ENCODE data around the gene NOTCH2NLA. TPM values are rescaled to one million over a fixed set of nuclear protein-coding genes. Genes with fewer than 3 reads are reported as not detected.
"Not testable (repeated sequence)": the region's sequence is repeated elsewhere in the genome, so short reads cannot be mapped to it uniquely, and the experiment has no call there.

Gene NOTCH2NLA
- total RNA-seq, 1 experiment from 2014 or later = 45.8 TPM

DNA sequence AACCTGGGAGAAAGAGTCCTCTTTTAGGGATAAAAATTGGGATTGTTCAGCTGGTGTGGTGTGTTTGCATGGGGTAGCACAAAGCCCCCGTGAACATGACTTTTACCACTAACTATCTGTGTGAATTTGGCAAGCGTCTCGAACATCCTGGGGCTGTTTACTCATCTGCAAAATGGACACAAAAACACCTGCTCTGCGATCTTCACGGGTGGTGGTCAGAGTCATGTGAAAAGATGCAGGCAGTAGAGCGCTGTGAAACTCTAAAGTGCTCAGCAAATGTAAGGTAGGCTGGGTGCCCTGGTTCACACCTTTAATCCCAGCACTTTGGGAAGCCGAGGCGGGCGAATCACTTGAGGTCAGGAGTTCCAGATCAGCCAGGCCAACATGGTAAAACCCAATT lies 41.3 kb upstream of the NOTCH2NLA start:
- intact Hi-C loops (cut with micrococcal nuclease; ENCODE audit: unreplicated experiment); CTCF ChIA-PET: not testable (repeated sequence)

DNA sequence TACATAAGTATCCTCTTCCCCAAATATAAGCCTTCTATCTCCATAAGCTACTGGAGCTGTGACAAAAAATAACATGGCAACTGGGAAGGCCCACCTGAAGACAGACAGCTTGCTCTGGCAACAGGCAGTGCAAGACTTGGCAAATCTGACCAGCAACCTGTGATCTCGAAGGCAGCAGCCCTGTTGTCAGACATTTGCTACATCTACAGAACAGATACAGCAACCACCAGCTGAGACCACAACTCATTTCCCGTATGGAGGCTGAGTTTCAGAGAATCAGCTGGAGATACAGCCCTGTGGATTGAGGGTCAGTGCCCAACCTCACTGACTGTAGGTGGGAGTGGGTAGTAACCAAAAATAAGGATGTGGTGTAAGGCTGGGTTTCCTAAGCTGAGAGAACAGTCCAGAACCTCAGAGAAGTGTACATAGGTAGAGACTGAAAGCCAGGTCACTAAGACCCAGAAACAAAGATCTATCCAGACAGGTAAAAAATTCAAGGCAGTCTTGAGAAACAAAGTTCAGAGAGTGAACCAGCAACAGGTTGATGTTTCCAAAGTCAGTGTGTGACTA lies 37.4 kb upstream of the NOTCH2NLA start:
- intact Hi-C loops (cut with micrococcal nuclease; ENCODE audit: unreplicated experiment); H3K27me3 ChIP-seq (ENCODE audit: insufficient read depth, low read depth); H3K79me2 ChIP-seq (ENCODE audit: low read depth); H3K4me1 ChIP-seq (replicated peaks; ENCODE audit: insufficient read depth); H3K4me3 ChIP-seq; H3F3A ChIP-seq (ENCODE audit: insufficient read depth, low read depth); H3K9me2 ChIP-seq (ENCODE audit: insufficient read depth); POLR2A ChIA-PET (ENCODE audit: unreplicated experiment); DNase-seq; H3K36me3 ChIP-seq (ENCODE audit: low read depth); H2AFZ ChIP-seq; H4K20me1 ChIP-seq (ENCODE audit: insufficient read depth); H3K4me2 ChIP-seq; H3K27ac ChIP-seq; CTCF ChIA-PET; H3K9me3 ChIP-seq (ENCODE audit: insufficient read depth, low read depth); BruUV-seq (replicated peaks): not testable (repeated sequence)

More for the DNA sequence above, 41.3 kb upstream of the NOTCH2NLA start:
- H3K79me2 ChIP-seq (ENCODE audit: low read depth); BruUV-seq (replicated peaks); POLR2A ChIA-PET (ENCODE audit: unreplicated experiment); H3K27me3 ChIP-seq (ENCODE audit: insufficient read depth, low read depth); H3K4me1 ChIP-seq (replicated peaks; ENCODE audit: insufficient read depth); H3K9me3 ChIP-seq (ENCODE audit: insufficient read depth, low read depth); H4K20me1 ChIP-seq (ENCODE audit: insufficient read depth); H3K27ac ChIP-seq; H3K4me2 ChIP-seq; H2AFZ ChIP-seq; DNase-seq; H3K36me3 ChIP-seq (ENCODE audit: low read depth); H3K4me3 ChIP-seq; H3K9me2 ChIP-seq (ENCODE audit: insufficient read depth); H3F3A ChIP-seq (ENCODE audit: insufficient read depth, low read depth): not testable (repeated sequence)

DNA sequence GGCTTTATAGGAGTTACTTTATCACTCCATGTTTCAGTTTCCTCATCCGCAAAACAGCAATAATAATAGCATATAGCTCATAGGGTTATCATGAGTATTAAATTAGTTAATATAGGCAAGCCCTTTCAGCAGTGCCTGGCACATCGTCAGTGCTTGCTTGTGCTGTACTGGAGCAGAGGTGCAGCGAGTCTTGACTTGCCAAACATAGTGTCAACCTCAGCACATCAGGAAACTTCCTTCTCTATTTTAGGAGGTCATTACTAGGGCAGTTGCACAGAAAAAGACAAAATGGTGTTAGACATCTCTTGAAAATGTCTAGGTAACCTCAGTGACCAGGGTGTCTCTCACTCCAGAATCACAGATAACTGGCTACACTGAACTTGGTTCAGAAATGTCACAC lies 35.9 kb upstream of the NOTCH2NLA start:
- H3K4me3 ChIP-seq; H3K4me1 ChIP-seq (replicated peaks; ENCODE audit: insufficient read depth); CTCF ChIA-PET; DNase-seq; H3K79me2 ChIP-seq (ENCODE audit: low read depth); H3K36me3 ChIP-seq (ENCODE audit: low read depth); H2AFZ ChIP-seq; intact Hi-C loops (cut with micrococcal nuclease; ENCODE audit: unreplicated experiment); H3K9me3 ChIP-seq (ENCODE audit: insufficient read depth, low read depth); H3F3A ChIP-seq (ENCODE audit: insufficient read depth, low read depth); H4K20me1 ChIP-seq (ENCODE audit: insufficient read depth); H3K9me2 ChIP-seq (ENCODE audit: insufficient read depth); H3K27ac ChIP-seq; BruUV-seq (replicated peaks); H3K4me2 ChIP-seq; H3K27me3 ChIP-seq (ENCODE audit: insufficient read depth, low read depth); POLR2A ChIA-PET (ENCODE audit: unreplicated experiment): not testable (repeated sequence)

DNA sequence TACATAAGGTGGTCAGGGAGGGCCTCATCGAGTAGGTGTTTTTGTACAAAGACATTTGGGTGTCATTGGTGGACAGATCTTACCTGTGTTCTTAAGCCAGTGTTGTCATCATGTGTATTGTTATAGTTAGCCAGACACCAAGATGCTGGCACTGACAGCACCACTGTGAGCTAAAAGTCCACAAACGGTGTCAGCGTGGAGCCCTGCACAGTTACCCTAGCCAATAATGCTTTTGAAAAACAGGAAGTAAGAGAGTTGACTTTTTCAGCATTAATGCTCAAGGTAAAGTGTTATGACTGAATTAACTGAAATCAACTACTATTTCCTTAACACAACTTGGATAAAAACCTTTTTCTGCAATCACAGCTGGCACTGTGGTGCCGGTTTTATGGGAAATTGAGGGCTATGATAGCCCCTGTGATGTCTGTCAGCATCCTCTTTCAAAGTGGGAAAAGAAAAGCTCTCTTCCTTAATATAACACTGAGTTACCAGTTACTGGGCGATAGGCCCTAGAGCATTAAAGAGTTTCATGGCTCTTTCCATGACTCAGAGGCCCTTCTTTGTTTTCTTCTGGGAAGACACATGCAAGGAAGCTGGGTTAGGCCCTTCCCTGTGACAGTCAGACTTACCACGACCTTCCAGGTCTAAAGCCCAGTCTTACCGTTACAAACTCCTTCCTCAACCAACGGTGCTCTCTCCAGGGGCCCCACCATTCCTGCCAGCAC lies 31.3 kb upstream of the NOTCH2NLA start:
- H3K27me3 ChIP-seq (ENCODE audit: insufficient read depth, low read depth); H3K9me3 ChIP-seq (ENCODE audit: insufficient read depth, low read depth); BruUV-seq (replicated peaks); H3F3A ChIP-seq (ENCODE audit: insufficient read depth, low read depth); H3K4me3 ChIP-seq; H2AFZ ChIP-seq; H3K36me3 ChIP-seq (ENCODE audit: low read depth); H3K4me1 ChIP-seq (replicated peaks; ENCODE audit: insufficient read depth); intact Hi-C loops (cut with micrococcal nuclease; ENCODE audit: unreplicated experiment); H3K79me2 ChIP-seq (ENCODE audit: low read depth); H3K27ac ChIP-seq; H4K20me1 ChIP-seq (ENCODE audit: insufficient read depth); POLR2A ChIA-PET (ENCODE audit: unreplicated experiment); H3K9me2 ChIP-seq (ENCODE audit: insufficient read depth); H3K4me2 ChIP-seq; CTCF ChIA-PET; DNase-seq: not testable (repeated sequence)

DNA sequence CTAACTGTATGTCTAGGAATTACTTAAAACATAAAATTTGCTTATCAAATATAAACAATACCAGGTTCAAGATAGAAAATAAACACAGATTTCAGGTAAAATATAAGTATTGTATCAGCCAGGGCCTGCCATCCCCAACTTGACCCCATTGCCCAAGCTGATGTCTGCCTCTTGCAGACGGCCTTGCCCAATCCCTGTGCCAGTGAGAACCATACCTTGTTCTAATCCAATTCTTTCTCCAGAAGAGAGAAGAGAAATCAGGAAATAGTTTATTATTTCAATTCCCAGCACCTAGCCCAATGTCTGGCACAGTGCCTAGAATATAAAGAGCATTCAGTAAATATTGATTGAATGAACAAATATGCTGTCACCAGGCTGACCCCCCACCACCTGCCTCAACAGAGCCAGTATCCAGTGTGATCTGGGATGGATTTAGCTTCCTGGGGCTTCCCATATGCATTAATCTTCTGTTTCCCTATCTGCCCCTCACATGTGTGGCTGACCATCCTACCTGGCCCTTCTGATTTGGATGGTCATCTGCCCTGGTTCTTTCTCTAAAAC lies 29.3 kb upstream of the NOTCH2NLA start:
- H3K36me3 ChIP-seq (ENCODE audit: low read depth); H3K79me2 ChIP-seq (ENCODE audit: low read depth); DNase-seq; H4K20me1 ChIP-seq (ENCODE audit: insufficient read depth); H3K9me3 ChIP-seq (ENCODE audit: insufficient read depth, low read depth); intact Hi-C loops (cut with micrococcal nuclease; ENCODE audit: unreplicated experiment); POLR2A ChIA-PET (ENCODE audit: unreplicated experiment); BruUV-seq (replicated peaks); H3K4me2 ChIP-seq; H3K4me1 ChIP-seq (replicated peaks; ENCODE audit: insufficient read depth); H3K9me2 ChIP-seq (ENCODE audit: insufficient read depth); H2AFZ ChIP-seq; CTCF ChIA-PET; H3K27ac ChIP-seq; H3F3A ChIP-seq (ENCODE audit: insufficient read depth, low read depth); H3K27me3 ChIP-seq (ENCODE audit: insufficient read depth, low read depth); H3K4me3 ChIP-seq: not testable (repeated sequence)

DNA sequence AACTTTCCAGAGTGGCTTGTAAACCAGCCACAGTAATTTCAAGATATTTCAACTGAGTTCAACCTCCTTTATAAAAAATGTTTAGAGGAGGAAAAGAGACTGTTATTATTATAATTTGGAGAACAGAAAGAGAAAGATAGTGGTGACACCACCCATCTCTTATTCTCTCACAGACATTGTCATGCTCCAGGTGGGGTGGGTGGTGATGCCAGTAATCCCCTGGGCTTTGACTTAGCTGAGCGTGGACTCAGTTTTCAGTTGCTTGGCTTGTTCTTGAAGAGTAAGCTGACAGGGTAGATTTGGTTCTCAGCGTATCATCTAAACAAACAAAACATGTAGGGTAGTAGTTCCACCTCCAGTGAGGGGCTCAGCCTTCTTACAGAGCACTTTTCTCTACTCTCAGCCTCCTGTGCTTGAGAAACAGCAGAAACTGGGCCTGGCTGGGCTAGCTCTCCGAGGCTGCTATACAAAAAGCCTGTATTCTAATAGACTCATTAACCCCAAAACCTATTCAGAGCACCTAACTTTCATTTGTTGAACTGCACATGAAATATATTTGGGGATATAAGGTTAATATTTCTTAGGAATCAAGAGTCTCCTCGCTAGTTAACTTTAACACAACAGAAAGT lies 25.9 kb upstream of the NOTCH2NLA start:
- H3K4me1 ChIP-seq (replicated peaks; ENCODE audit: insufficient read depth); DNase-seq; H3F3A ChIP-seq (ENCODE audit: insufficient read depth, low read depth); H3K4me2 ChIP-seq; H3K27me3 ChIP-seq (ENCODE audit: insufficient read depth, low read depth); H3K9me2 ChIP-seq (ENCODE audit: insufficient read depth); intact Hi-C loops (cut with micrococcal nuclease; ENCODE audit: unreplicated experiment); BruUV-seq (replicated peaks); H3K79me2 ChIP-seq (ENCODE audit: low read depth); H3K27ac ChIP-seq; CTCF ChIA-PET; H2AFZ ChIP-seq; POLR2A ChIA-PET (ENCODE audit: unreplicated experiment); H3K4me3 ChIP-seq; H3K9me3 ChIP-seq (ENCODE audit: insufficient read depth, low read depth); H4K20me1 ChIP-seq (ENCODE audit: insufficient read depth); H3K36me3 ChIP-seq (ENCODE audit: low read depth): not testable (repeated sequence)

DNA sequence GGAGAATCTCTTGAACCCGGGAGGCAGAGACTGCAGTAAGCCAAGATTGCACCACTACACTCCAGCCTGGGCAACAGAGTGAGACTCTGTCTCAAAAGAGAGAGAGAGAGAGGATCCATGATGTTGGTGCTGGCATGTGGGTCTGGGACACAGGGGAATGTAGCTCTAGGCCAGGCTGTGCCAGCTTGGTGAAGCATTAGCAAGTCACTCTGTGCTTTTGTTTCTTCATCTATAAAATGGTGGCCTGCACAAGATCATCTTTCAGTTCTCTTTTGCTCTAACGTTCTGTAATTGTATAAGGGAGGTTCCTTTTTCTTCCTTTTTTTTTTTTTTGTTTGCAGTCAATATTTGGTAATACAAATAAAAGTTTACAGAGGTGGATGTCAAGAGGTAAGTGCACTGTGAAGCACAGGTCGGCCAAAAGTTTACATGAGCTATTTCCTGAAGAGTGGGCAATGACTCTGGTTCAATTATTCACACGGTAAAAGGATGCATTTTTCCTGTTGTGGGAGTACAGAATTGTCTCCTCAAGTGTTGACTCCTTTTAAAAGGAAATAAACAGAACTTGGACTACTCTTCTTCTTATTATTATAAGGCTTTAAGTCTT lies 24.5 kb upstream of the NOTCH2NLA start:
- H3K27me3 ChIP-seq (ENCODE audit: insufficient read depth, low read depth); POLR2A ChIA-PET (ENCODE audit: unreplicated experiment); H3K4me2 ChIP-seq; DNase-seq; H3K9me2 ChIP-seq (ENCODE audit: insufficient read depth); H3F3A ChIP-seq (ENCODE audit: insufficient read depth, low read depth); H3K9me3 ChIP-seq (ENCODE audit: insufficient read depth, low read depth); H3K4me1 ChIP-seq (replicated peaks; ENCODE audit: insufficient read depth); intact Hi-C loops (cut with micrococcal nuclease; ENCODE audit: unreplicated experiment); H3K4me3 ChIP-seq; CTCF ChIA-PET; H2AFZ ChIP-seq; H3K36me3 ChIP-seq (ENCODE audit: low read depth); BruUV-seq (replicated peaks); H3K79me2 ChIP-seq (ENCODE audit: low read depth); H4K20me1 ChIP-seq (ENCODE audit: insufficient read depth); H3K27ac ChIP-seq: not testable (repeated sequence)

All from PC-9 (cell line).